Measurements from ENCODE around the gene APC. TPM values are rescaled to one million over a fixed set of nuclear protein-coding genes. Genes with fewer than 3 reads are reported as not detected.

APC gene
- total RNA-seq, 1 experiment from 2014 or later: 47.6 TPM

DNA sequence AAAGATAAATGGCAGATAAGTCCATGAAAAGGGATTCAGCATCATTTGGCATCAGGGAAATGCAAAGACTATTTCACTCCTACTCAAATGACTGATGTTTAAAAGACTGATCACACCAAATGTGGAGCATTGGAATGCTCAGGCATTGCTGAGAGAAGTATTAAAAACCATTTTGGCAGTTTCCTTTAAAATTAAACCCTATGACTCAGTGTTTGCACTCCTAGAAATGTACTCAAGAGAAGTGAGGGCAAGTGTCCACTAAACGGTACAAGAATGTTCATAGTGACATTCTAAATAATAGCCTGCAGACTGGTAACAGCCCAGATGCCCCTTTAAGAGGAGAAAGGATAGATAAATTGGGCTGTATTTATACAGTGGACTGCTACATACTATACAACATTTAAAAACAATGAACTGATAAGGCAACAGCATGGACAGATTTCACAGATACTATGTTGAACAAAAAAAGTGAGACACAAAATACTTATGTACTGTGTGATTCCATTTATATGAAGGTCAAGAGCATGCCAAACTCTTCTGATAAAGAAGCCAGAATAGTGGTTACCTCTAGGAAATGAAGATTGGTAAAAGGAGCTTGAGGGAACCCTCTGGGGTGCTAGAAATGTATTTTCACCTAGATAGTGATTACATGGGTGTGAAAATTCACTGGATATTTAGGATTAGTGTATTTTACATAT, 24.6 kb downstream of the APC start:
- no peak overlapping the region for H3K27ac Mint-ChIP-seq (ENCODE audit: unreplicated experiment)
- peaks cover 7% of the 10 kb centered on the region for H3K4me1 Mint-ChIP-seq (ENCODE audit: low read depth, unreplicated experiment)
- no TSS peak for BruUV-seq (replicated peaks)
- no peak for DNase-seq
- intact Hi-C loops (cut with micrococcal nuclease; ENCODE audit: unreplicated experiment): no loop called here
- no peaks in the 10 kb centered on the region for H3K36me3 Mint-ChIP-seq (ENCODE audit: insufficient read depth, unreplicated experiment)
- no peaks in the 10 kb centered on the region for H3K27me3 Mint-ChIP-seq (ENCODE audit: unreplicated experiment)
- CTCF ChIA-PET: no interaction called here
- TF ChIP-seq, protein P1, sequence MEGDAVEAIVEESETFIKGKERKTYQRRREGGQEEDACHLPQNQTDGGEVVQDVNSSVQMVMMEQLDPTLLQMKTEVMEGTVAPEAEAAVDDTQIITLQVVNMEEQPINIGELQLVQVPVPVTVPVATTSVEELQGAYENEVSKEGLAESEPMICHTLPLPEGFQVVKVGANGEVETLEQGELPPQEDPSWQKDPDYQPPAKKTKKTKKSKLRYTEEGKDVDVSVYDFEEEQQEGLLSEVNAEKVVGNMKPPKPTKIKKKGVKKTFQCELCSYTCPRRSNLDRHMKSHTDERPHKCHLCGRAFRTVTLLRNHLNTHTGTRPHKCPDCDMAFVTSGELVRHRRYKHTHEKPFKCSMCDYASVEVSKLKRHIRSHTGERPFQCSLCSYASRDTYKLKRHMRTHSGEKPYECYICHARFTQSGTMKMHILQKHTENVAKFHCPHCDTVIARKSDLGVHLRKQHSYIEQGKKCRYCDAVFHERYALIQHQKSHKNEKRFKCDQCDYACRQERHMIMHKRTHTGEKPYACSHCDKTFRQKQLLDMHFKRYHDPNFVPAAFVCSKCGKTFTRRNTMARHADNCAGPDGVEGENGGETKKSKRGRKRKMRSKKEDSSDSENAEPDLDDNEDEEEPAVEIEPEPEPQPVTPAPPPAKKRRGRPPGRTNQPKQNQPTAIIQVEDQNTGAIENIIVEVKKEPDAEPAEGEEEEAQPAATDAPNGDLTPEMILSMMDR (IDR thresholded peaks at IDR 0.05; ENCODE audit: unreplicated experiment): no peak
- no peaks in the 10 kb centered on the region for H3K9me3 Mint-ChIP-seq (ENCODE audit: low read depth, unreplicated experiment)
- no peak overlapping the region for H3K4me3 Mint-ChIP-seq (ENCODE audit: low read depth, unreplicated experiment)

DNA sequence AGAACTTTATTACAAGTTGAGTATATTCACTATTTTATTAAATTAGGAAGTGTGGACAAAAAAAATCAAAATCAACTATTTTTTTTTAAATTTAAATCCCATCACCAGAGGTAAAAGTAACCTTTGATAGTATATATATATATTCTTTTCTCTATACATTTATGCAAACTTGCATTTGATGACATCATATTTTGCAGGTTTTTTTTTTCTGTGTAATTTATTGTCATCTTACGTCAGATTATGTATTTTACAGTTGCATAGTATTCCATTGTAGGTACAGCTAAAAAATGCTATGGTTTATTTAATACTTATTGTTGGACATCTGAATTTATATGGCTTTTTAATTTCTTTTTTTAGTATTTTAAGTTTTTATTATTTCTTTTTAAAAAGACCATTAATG, 25.5 kb downstream of the APC start:
- CTCF ChIA-PET: no interaction called here
- H3K27me3 Mint-ChIP-seq (ENCODE audit: unreplicated experiment): no peaks in the 10 kb centered on the region
- intact Hi-C loops (cut with micrococcal nuclease; ENCODE audit: unreplicated experiment): no loop called here
- no peak for DNase-seq
- peaks cover 7% of the 10 kb centered on the region for H3K4me1 Mint-ChIP-seq (ENCODE audit: low read depth, unreplicated experiment)
- no peak overlapping the region for H3K27ac Mint-ChIP-seq (ENCODE audit: unreplicated experiment)
- BruUV-seq (replicated peaks): no TSS peak
- H3K9me3 Mint-ChIP-seq (ENCODE audit: low read depth, unreplicated experiment): no peaks in the 10 kb centered on the region
- TF ChIP-seq, protein P1 (IDR thresholded peaks at IDR 0.05; ENCODE audit: unreplicated experiment): no peak
- no peak overlapping the region for H3K4me3 Mint-ChIP-seq (ENCODE audit: low read depth, unreplicated experiment)
- H3K36me3 Mint-ChIP-seq (ENCODE audit: insufficient read depth, unreplicated experiment): no peaks in the 10 kb centered on the region

DNA sequence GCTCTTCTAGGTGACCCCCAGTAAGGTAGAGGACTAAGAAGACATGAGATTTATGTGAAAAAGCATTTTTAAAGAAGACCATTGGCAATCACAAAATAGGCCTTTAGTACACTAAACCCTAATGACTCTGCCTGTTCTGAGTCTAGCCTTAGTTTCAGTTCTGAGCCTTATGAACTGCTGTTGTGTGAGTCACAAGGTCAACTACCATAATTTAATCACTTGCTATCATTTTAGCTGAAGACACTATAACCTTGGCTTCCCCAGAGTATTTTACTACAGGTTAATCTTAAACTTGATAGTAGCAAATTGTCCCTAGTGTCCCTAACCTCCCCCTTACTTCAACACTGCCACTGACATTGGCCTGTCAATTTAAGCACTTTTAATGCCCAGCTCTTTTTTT, 34.4 kb downstream of the APC start:
- CTCF ChIA-PET: no interaction called here
- no TSS peak for BruUV-seq (replicated peaks)
- Mint-ChIP-seq H3K4me1 (ENCODE audit: low read depth, unreplicated experiment) (no peaks in the 10 kb centered on the region), H3K27ac (ENCODE audit: unreplicated experiment) (no peak overlapping the region), H3K27me3 (ENCODE audit: unreplicated experiment) (no peaks in the 10 kb centered on the region), H3K36me3 (ENCODE audit: insufficient read depth, unreplicated experiment) (no peaks in the 10 kb centered on the region), H3K9me3 (ENCODE audit: low read depth, unreplicated experiment) (no peaks in the 10 kb centered on the region), H3K4me3 (ENCODE audit: low read depth, unreplicated experiment) (no peak overlapping the region)
- intact Hi-C loops (cut with micrococcal nuclease; ENCODE audit: unreplicated experiment): no loop called here
- no peak for DNase-seq
- TF ChIP-seq, protein P1 (IDR thresholded peaks at IDR 0.05; ENCODE audit: unreplicated experiment): no peak

DNA sequence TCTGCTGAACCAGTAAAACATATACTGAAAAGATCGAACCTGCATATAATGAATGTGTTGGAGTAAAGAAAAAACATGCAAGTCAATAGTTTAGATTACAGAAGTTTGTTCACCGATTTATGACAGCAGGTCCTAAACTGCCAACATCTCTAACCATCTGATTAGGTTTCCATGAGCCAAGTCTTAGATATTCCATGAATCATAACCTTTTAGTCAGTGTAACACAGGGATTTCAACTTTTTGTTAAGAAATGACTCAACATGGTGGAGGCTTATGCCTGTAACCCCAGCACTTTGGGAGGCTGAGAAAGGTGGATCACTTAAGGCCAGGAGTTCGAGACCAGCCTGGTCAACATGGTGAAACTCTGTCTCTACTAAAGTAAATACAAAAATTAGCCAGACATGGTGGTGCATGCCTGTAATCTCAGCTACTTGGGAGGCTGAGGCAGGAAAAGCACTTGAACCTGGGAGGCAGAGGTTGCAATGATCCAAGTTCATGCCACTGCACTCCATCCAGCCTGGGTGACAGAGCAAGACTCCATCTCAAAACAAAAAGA, 38.7 kb downstream of the APC start:
- CTCF ChIA-PET: no interaction called here
- no peak overlapping the region for H3K27ac Mint-ChIP-seq (ENCODE audit: unreplicated experiment)
- no peaks in the 10 kb centered on the region for H3K9me3 Mint-ChIP-seq (ENCODE audit: low read depth, unreplicated experiment)
- intact Hi-C loops (cut with micrococcal nuclease; ENCODE audit: unreplicated experiment): no loop called here
- no peaks in the 10 kb centered on the region for H3K36me3 Mint-ChIP-seq (ENCODE audit: insufficient read depth, unreplicated experiment)
- no peaks in the 10 kb centered on the region for H3K27me3 Mint-ChIP-seq (ENCODE audit: unreplicated experiment)
- TF ChIP-seq, protein P1 (IDR thresholded peaks at IDR 0.05; ENCODE audit: unreplicated experiment): no peak
- H3K4me3 Mint-ChIP-seq (ENCODE audit: low read depth, unreplicated experiment): no peak overlapping the region
- no TSS peak for BruUV-seq (replicated peaks)
- no peaks in the 10 kb centered on the region for H3K4me1 Mint-ChIP-seq (ENCODE audit: low read depth, unreplicated experiment)
- DNase-seq: no peak
